GM12865 (cell line): ENCODE results near the gene TNFAIP1.

Experiments used
- DNase-seq: peaks from one replicate; pipeline ENCODE4 v3.0.0; 2010; ENCODE audit warnings: low read depth
- H3K4me3 ChIP-seq: 2 replicates; pipeline ENCODE4 v1.5.1; 2011; ENCODE audit warnings: mild to moderate bottlenecking, low read depth, low read length, control low read depth
- TF ChIP-seq, protein P1 (sequence below): IDR thresholded peaks from 2 replicates; pipeline ENCODE4 v1.5.1; 2011; ENCODE audit warnings: low read length, control low read depth, low read depth, inconsistent platforms; ENCODE audit not compliant: insufficient read depth; ENCODE audit errors: missing control alignments

The TNFAIP1 gene

DNA sequence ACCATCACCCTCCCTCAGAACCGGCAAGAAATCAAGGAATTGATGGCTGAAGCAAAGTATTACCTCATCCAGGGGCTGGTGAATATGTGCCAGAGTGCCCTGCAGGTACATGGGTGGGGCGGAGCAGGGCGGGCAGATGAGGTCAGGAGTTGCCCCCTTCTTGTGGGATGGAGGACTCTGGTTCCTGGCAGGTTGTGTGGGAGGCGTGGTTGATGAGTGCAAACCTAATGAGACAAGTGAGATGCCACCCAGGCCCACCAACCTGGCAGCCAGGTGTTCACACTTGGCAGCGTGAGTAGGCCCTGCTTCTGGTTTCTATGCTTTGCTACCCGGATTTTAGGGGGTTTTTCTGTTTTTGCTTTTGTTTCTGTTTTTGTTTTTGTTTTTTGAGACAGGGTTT, 4.8 kb downstream of the TNFAIP1 start:
- TF ChIP-seq, protein P1, sequence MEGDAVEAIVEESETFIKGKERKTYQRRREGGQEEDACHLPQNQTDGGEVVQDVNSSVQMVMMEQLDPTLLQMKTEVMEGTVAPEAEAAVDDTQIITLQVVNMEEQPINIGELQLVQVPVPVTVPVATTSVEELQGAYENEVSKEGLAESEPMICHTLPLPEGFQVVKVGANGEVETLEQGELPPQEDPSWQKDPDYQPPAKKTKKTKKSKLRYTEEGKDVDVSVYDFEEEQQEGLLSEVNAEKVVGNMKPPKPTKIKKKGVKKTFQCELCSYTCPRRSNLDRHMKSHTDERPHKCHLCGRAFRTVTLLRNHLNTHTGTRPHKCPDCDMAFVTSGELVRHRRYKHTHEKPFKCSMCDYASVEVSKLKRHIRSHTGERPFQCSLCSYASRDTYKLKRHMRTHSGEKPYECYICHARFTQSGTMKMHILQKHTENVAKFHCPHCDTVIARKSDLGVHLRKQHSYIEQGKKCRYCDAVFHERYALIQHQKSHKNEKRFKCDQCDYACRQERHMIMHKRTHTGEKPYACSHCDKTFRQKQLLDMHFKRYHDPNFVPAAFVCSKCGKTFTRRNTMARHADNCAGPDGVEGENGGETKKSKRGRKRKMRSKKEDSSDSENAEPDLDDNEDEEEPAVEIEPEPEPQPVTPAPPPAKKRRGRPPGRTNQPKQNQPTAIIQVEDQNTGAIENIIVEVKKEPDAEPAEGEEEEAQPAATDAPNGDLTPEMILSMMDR: no peak
- no peak overlapping the region for H3K4me3 ChIP-seq
- DNase-seq: no peak

DNA sequence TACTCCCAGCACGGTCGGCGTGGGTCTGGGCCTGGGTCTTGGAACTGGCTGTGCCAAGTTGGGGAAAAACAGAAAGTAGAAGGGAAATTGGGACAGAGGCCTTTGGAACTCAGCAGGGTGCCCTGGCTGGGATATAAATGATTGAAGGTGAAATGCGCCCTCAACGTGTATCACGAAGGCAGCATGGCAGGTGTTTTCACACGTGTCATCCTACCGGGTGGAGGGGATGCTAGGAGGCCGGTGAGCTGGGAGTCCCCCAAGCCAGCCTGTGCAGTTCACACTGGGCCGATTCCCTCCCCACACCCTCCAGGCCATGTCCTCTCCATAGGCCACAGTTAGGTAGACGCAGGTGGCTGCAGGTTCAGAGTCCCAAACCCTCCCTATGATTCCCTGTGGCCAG, 6.0 kb downstream of the TNFAIP1 start:
- no peak for DNase-seq
- H3K4me3 ChIP-seq: no peak overlapping the region

GRCh38 chr17:28342313-28342712, 6.8 kb downstream of the TNFAIP1 start:
- TF ChIP-seq, protein P1: no peak
- no peak overlapping the region for H3K4me3 ChIP-seq
- no peak for DNase-seq

More for the DNA sequence above, 6.0 kb downstream of the TNFAIP1 start:
- TF ChIP-seq, protein P1: no peak

DNA sequence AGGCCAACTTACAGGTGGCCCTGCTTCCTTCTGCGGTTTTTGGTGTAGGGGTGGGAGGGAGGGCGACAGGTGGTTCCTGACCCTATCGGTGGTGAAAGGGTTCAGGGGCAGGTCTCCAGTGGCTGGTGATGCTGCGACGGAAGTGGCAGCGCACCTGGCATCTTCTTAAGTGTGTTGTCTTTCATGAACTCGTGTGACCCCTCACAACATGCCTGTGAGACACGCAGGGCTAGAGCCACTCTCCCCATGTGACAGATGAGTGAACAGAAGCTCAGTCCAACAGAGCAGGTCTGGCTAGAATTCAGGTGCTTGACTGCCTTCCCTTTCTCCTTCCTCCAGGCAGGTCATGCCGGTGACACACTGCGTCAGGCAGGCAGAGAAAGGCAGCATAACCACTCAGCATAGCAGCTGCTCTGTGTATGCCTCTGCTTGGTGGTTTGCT, 8.0 kb downstream of the TNFAIP1 start:
- no peak overlapping the region for H3K4me3 ChIP-seq
- no peak for DNase-seq
- TF ChIP-seq, protein P1: no peak

DNA sequence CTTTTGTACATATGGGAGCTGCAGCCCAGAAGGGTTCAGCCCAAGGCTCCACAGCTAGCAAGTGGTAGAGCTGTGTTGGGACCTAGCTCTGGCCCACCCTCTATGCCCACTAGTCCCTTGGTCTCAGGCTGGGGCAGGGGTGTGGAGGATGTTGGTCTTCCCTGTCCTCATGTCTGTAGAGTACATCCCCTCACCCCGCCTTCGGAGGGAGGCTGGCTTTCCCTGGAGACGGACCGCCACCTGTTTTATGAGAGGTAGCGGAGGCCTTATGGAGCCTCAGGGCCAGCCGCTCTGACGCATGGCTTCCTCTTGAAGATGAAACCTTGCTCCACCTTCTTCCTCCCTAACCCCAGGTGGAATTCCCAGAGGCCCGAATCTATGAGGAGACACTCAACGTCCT, 8.4 kb downstream of the TNFAIP1 start:
- H3K4me3 ChIP-seq: no peak overlapping the region
- no peak for DNase-seq
- TF ChIP-seq, protein P1: no peak

- TF ChIP-seq, protein P1: no peak
- DNase-seq: no peak
Measured at GRCh38 chr17:28344435-28344901, 8.9 kb downstream of the TNFAIP1 start.

More at GRCh38 chr17:28344435-28344901, 8.9 kb downstream of the TNFAIP1 start:
- no peak overlapping the region for H3K4me3 ChIP-seq
